Common myeloid progenitor, CD34-positive (primary cell): ENCODE measurements around the gene AGMAT.

Experiments used
- CTCF ChIA-PET: fragments of 350-600 bp; sonication (Branson Sonifier 250); formaldehyde crosslinking; loops from one replicate; lab custom pipeline; 2021; ENCODE audit warnings: antibody characterized with exemption; lab: Charles Lee
- POLR2A ChIA-PET: fragments of 350-600 bp; sonication (Branson Sonifier 250); formaldehyde crosslinking; loops from one replicate; lab custom pipeline; 2021; ENCODE audit warnings: antibody characterized with exemption; lab: Charles Lee
- DNase-seq, 3 donors: peaks; one replicate each; pipeline versions ENCODE4 v3.0.0 to v3.0.0-alpha.2; 2013
- H3K27ac ChIP-seq, 2 experiments: 1 replicate in 1 of 2; 2 replicates in 1 of 2; pipeline ENCODE4 v1.7.0; 2013; ENCODE audit warnings: inconsistent platforms in 2 of 2, low read length in 2 of 2, mild to moderate bottlenecking in 2 of 2, low read depth in 1 of 2, moderate library complexity in 1 of 2; ENCODE audit not compliant: severe bottlenecking in 2 of 2, insufficient read depth in 1 of 2, poor library complexity in 1 of 2
- H3K27me3 ChIP-seq, 5 experiments: replicated peaks in 2 of 5; 1 replicate in 3 of 5; 2 replicates in 2 of 5; pipeline versions ENCODE4 v1.6.1 to v1.7.0; 2013; ENCODE audit warnings: low read length in 4 of 5, mild to moderate bottlenecking in 2 of 5, moderate library complexity in 2 of 5, inconsistent platforms in 1 of 5; ENCODE audit not compliant: insufficient read depth in 5 of 5, control insufficient read depth in 4 of 5
- H3K36me3 ChIP-seq, 4 experiments: 1 replicate in 2 of 4; 2 replicates in 2 of 4; pipeline versions ENCODE4 v1.6.1 to v1.7.0; 2013; ENCODE audit warnings: low read length in 3 of 4, control low read depth in 1 of 4, mild to moderate bottlenecking in 1 of 4; ENCODE audit not compliant: control insufficient read depth in 4 of 4, insufficient read depth in 4 of 4
- H3K4me1 ChIP-seq, 4 experiments: 1 replicate in 3 of 4; 2 replicates in 1 of 4; pipeline versions ENCODE4 v1.6.1 to v1.7.1; 2013; ENCODE audit warnings: low read length in 3 of 4, mild to moderate bottlenecking in 3 of 4, control low read depth in 1 of 4, inconsistent platforms in 1 of 4, moderate library complexity in 1 of 4; ENCODE audit not compliant: control insufficient read depth in 4 of 4, insufficient read depth in 4 of 4; ENCODE audit errors: control extremely low read depth in 1 of 4
- H3K4me3 ChIP-seq, 7 experiments: 1 replicate in 4 of 7; 2 replicates in 3 of 7; pipeline versions ENCODE4 v1.5.1 to v1.7.0; 2013; ENCODE audit warnings: mild to moderate bottlenecking in 7 of 7, low read length in 6 of 7, moderate library complexity in 6 of 7, inconsistent platforms in 2 of 7, low read depth in 2 of 7, control low read depth in 1 of 7; ENCODE audit not compliant: insufficient read depth in 4 of 7, control insufficient read depth in 1 of 7; ENCODE audit errors: extremely low read depth in 1 of 7
- H3K9me3 ChIP-seq, 5 experiments: 1 replicate in 4 of 5; 2 replicates in 1 of 5; pipeline versions ENCODE4 v1.6.1 to v1.7.1; 2013; ENCODE audit warnings: low read length in 4 of 5, mild to moderate bottlenecking in 2 of 5, inconsistent platforms in 1 of 5, low read depth in 1 of 5, moderate library complexity in 1 of 5; ENCODE audit not compliant: control insufficient read depth in 4 of 5, insufficient read depth in 2 of 5; ENCODE audit errors: control extremely low read depth in 1 of 5
- WGBS: methylation state at CpG from one replicate; pipeline ENCODE4 v1.1.5; 2013; ENCODE audit not compliant: insufficient coverage; 5-methylcytosine and 5-hydroxymethylcytosine counted together

The AGMAT gene

GRCh38 chr1:15523104-15524020, 61.5 kb downstream of the AGMAT start:
- Histone ChIP-seq H3K9me3 (no peaks in the 10 kb centered on the region), H3K4me3 (peak overlapping the region; percentile 31 to 93 (median 78)), H3K27ac (peak overlapping the region; percentile 59 to 79), H3K4me1 (peaks cover 18 to 33% (median 25%) of the 10 kb centered on the region in 4 experiments), H3K27me3 (no peaks in the 10 kb centered on the region), H3K36me3 (no peaks in the 10 kb centered on the region)
- WGBS, result 50% methylated on average over 17 of the region's 18 CpGs
- no peak for DNase-seq
- POLR2A ChIA-PET, result interaction anchor here (0.6 to 0.7 kb wide), 2 partner anchors 130 to 157 kb away, joined by 3 read pairs; no protein-coding TSS in a partner anchor
- CTCF ChIA-PET, result no interaction called here

GRCh38 chr1:15522551-15522950, 62.3 kb downstream of the AGMAT start:
- peaks cover 0 to under 1% (median 0%) of the 10 kb centered on the region in 4 experiments for H3K36me3 ChIP-seq
- DNase-seq, result no peak
- POLR2A ChIA-PET, result no interaction called here
- no peaks in the 10 kb centered on the region for H3K27me3 ChIP-seq
- no peak overlapping the region for H3K4me3 ChIP-seq
- 100% methylated on average over 3 of the region's 4 CpGs for WGBS
- CTCF ChIA-PET, result no interaction called here
- peaks cover 15 to 29% (median 20%) of the 10 kb centered on the region in 4 experiments for H3K4me1 ChIP-seq
- H3K27ac ChIP-seq, result no peak overlapping the region
- no peaks in the 10 kb centered on the region for H3K9me3 ChIP-seq
